ENCODE results near the gene KLF6.

KLF6 gene

DNA sequence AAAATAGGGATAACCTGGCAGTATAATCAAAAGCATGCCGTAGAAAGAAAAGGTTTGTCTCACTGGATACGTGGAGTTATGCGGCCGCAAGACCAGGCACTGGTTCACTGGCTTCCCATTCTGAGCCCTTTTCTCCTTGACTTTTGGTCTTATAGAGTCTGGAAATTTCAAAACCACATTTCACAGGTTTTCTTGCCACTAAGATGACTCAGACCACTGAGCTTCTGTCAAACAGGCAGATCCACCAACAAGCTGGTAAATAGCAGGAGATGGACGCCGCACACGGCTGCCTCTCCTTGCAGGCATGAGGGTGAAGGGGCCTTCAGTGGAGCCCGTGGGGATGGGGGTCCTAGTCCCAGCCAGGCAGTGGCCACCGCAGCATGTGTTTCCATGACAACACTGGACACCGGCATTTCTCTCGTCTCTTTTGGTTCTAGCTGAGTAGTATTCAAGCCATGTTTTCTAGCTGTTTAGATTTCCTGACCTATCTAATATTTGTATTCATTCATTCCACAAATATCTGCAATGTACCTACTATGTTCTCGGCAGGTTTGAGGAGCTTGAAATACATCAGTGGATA is 55.5 kb downstream of the KLF6 start:
- no peak for DNase-seq (ENCODE audit: low read depth in 2 of 2)

- no peak for DNase-seq (ENCODE audit: low read depth in 2 of 2)
Measured at GRCh38 chr10:3728563-3728962, 56.4 kb downstream of the KLF6 start.

- DNase-seq (ENCODE audit: low read depth in 2 of 2) = no peak
Measured at GRCh38 chr10:3727268-3727667, 57.7 kb downstream of the KLF6 start.
